GM12892 (cell line): Measurements from ENCODE around the gene ZNF654.

ENCODE experiments used
- DNase-seq: peaks from one replicate; pipeline ENCODE4 v3.0.0; 2011; ENCODE audit not compliant: insufficient read length
- FAIRE-seq: peaks from 2 replicates; lab custom pipeline; 2011; peaks lifted over from hg19 to GRCh38; lab: Jason Lieb, UNC
- POLR2A ChIP-seq: IDR thresholded peaks from 2 replicates; pipeline ENCODE4 v1.6.1; 2011; ENCODE audit warnings: low read depth, low read length, control low read depth
- POLR2AphosphoS5 ChIP-seq: IDR thresholded peaks from 2 replicates; pipeline ENCODE4 v1.6.1; 2011; ENCODE audit warnings: low read depth, low read length, control low read depth
- TAF1 ChIP-seq: IDR thresholded peaks from 2 replicates; pipeline ENCODE4 v1.6.1; 2011; ENCODE audit warnings: low read depth, mild to moderate bottlenecking, control low read depth, low read length, borderline replicate concordance

Gene ZNF654

GRCh38 chr3:88075497-88075896, 16.4 kb downstream of the ZNF654 start:
- TF ChIP-seq POLR2A (no peak), TAF1 (no peak)

GRCh38 chr3:88076712-88077111, 17.7 kb downstream of the ZNF654 start:
- DNase-seq (no peak), FAIRE-seq (no peak)
- no peak for TF ChIP-seq TAF1
- no peak for TF ChIP-seq POLR2A

More at GRCh38 chr3:88075497-88075896, 16.4 kb downstream of the ZNF654 start:
- DNase-seq (no peak), FAIRE-seq (no peak)

- no peak for DNase-seq
- FAIRE-seq: no peak
- TF ChIP-seq POLR2AphosphoS5 (no peak), POLR2A (no peak), TAF1 (no peak)
Measured at GRCh38 chr3:88078932-88079331, 19.9 kb downstream of the ZNF654 start.

GRCh38 chr3:88082854-88083253, 23.8 kb downstream of the ZNF654 start:
- no peak for TF ChIP-seq POLR2A
- TF ChIP-seq POLR2AphosphoS5: no peak
- TF ChIP-seq TAF1: no peak
- FAIRE-seq: no peak
- no peak for DNase-seq

GRCh38 chr3:88084097-88084501, 25.0 kb downstream of the ZNF654 start:
- TF ChIP-seq POLR2A (no peak), TAF1 (no peak), POLR2AphosphoS5 (no peak)
- no peak for DNase-seq
- no peak for FAIRE-seq

GRCh38 chr3:88090681-88091080, 31.6 kb downstream of the ZNF654 start:
- DNase-seq (no peak), FAIRE-seq (no peak)
- no peak for TF ChIP-seq POLR2AphosphoS5
- TF ChIP-seq TAF1: no peak
- no peak for TF ChIP-seq POLR2A

GRCh38 chr3:88092270-88092669, 33.2 kb downstream of the ZNF654 start:
- no peak for FAIRE-seq
- TF ChIP-seq TAF1 (no peak), POLR2AphosphoS5 (no peak), POLR2A (no peak)
- no peak for DNase-seq

GRCh38 chr3:88093266-88093665, 34.2 kb downstream of the ZNF654 start:
- FAIRE-seq (no peak), DNase-seq (no peak)
- TF ChIP-seq POLR2AphosphoS5 (no peak), POLR2A (no peak), TAF1 (no peak)

- no peak for DNase-seq
- TF ChIP-seq TAF1 (no peak), POLR2AphosphoS5 (no peak), POLR2A (no peak)
- FAIRE-seq: no peak
Measured at GRCh38 chr3:88101142-88101541, 42.1 kb downstream of the ZNF654 start.

GRCh38 chr3:88105325-88105724, 46.3 kb downstream of the ZNF654 start:
- TF ChIP-seq TAF1: no peak
- no peak for TF ChIP-seq POLR2AphosphoS5
- TF ChIP-seq POLR2A: no peak
- FAIRE-seq: no peak
- no peak for DNase-seq

- TF ChIP-seq POLR2AphosphoS5 (no peak), TAF1 (no peak), POLR2A (no peak)
- no peak for DNase-seq
- no peak for FAIRE-seq
Measured at GRCh38 chr3:88112289-88112688, 53.2 kb downstream of the ZNF654 start.

GRCh38 chr3:88113311-88114162, 54.5 kb downstream of the ZNF654 start:
- TF ChIP-seq POLR2A (no peak), POLR2AphosphoS5 (no peak), TAF1 (no peak)
- FAIRE-seq: peak; percentile 87

More at GRCh38 chr3:88113311-88114162, 54.5 kb downstream of the ZNF654 start:
- DNase-seq: peak; percentile 11
